HuH-7.5 (cell line): Measurements from ENCODE around the gene SPTB.
"Not testable (repeated sequence)": the region's sequence is repeated elsewhere in the genome, so short reads cannot be mapped to it uniquely, and the experiment has no call there.

Experiments
- DNase-seq: peaks from one replicate; pipeline ENCODE4 v3.0.0; 2011; ENCODE audit warnings: low spot score

The SPTB gene

DNA sequence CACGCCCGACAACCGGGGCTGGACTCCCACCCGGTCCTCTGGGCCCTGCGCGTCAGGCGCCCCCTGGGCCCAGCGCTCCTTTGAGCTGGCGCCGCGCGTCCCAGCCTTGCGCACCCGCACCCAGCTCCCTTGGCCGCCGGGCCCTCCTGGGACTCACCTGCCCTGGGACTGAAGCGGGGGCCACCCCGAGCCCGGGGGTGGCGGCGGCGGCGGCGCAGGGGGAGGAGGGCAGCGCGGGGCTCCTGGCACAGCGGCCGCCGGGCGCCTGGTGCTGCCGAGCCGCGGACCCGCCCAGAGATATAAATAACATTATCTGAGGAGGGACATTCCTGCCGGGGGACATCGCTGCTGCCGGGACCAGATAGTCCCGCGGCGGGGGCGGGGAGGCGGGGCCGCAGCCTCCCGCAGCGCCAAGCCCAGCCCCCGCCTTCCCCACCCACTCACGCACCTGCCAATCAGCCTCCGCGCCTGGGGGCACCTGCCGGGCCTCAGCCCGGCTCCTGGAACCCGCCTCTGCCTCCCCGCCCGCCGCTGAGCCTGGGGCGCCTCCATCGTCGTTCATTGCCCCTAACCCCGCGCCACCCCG, at the start of gene SPTB:
SPTB (minus strand) TSS at position 273 of the 586 bp plus-strand sequence. CDS start 56,813 bp downstream, outside the sequence.
- DNase-seq = peak; percentile 23

DNA sequence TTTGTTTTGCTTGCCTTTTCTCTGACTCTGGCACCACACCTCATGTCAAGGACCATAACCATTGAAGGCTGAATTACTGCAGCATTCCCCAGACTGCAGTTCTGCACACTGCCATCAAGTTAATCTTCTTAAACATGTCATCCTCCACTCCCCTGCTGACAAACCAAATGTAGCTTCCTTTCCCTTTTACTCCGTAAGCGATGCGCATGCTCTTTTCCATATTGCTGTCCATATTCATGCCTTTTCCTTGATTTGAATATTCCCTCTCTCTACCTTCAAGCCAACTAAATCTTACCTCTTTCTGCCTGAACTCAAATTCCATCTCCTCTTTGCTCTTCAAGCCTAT, 49.3 kb upstream of the SPTB start:
- no peak for DNase-seq

DNA sequence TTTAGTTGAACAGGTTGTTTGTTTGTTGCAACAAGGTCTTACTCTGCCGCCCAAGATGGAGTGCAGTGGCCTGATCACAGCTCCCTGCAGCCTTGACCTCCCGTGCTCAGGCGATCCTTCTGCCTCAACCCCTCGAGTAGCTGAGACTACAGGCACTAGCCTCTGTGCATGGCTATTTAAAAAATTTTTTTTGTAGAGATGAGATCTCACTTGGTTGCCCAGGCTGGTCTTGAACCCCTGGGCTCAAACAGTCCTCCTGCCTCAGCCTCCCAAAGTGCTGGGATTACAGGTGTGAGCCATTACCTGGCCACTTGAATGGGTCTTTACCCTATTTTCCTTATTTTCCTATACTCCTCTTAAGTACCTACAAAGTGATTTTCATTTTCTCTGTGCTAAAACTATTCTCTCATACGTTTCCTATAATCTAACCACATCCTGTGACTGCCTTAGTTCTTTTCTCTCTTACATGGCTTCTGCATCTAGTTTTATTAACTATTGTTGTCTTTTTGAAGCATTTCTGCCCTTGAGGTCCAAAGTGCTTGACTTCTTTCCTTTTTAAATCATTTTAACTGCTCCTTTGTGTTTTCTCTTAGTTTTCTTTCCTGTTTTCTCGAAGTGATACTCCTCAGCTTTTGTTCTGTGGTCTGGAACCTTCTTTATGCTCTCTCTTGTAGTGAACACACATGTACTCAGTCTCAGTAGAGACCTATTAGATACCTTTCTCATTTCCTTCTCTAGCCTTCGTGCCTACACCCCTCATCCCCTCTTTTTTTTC, 48.7 kb upstream of the SPTB start:
- DNase-seq = no peak

DNA sequence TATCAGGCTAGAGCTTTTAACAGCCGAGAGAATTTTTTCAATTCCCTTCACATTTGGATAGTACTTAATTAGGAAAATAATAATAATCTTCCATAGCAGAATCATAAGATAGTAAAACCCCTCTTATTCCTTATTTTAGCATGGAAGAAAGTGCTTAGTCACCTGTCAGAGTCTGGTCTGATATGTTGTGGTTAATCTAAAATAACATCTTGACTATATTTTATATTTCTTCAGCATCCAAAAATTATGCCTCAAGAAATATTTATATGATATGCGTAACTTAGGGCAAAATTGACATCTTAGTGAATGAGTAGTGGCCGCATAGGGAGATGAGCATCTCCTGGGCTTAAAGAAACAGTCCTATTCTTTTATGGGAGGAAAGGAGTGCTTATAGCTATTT, 47.3 kb upstream of the SPTB start:
- DNase-seq = no peak

DNA sequence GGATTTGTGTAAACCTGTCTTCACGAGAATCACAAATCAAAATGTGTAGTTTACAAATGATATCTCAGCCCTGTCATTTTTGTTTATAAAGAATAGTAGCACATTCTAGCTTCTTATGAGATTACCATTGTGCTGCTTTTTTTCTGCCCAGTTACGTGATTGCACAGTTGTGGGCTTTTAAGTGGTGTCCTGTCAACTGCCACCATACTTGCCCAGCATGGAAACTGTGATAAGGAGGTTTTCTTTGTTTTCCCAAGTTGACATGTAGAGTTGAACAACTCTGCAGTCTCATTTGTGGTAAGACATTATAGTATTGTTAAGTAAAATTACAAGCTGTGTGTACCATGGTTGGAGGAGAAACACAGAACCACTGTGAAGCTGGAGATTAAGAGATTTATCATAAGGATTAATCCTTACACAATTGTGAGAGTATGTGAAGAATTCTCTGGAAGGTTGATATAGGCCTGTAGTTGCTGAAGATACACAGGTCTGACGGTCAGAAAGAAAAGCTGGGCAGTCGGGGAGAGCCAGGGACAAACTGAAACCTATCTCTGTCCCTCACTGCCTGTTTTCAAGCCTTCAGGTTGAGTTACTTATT, 46.8 kb upstream of the SPTB start:
- no peak for DNase-seq

DNA sequence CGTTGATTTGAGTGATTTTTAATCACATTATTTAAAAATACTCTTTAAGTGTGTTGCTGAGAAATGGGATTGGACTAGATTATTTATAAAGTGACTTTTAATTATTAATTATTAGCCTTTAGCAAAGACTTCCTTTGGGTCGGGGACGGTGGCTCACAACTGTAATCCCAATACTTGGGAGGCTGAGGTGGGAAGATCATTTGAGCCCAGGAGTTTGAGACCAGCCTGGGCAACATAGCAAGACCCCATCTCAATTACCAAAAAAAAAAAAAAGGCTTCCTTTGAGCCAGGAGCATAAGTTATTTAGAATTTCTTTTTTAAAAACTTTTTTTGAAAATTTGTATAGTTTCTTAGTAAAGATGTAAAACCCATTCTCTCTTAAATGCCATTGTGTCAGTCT, 43.3 kb upstream of the SPTB start:
- no peak for DNase-seq

DNA sequence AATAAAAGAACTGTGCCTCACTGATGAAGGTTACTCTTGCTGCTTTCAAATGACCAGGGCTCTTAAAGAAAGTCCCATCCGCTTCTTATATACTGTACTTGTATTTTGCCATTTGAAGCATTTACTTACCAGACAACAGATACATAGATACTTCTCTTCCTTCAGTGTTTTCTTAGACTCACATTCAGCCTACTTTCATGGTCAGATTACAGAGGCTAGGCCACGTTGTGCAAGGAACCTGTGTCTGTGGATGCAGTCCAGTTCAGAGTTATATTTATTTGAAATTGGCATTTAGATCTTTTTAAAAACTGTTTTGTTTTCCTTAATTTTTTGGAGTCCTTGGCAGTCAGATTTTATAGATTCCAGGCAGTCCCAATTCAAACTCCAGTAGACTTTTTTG, 40.8 kb upstream of the SPTB start:
- DNase-seq = no peak

DNA sequence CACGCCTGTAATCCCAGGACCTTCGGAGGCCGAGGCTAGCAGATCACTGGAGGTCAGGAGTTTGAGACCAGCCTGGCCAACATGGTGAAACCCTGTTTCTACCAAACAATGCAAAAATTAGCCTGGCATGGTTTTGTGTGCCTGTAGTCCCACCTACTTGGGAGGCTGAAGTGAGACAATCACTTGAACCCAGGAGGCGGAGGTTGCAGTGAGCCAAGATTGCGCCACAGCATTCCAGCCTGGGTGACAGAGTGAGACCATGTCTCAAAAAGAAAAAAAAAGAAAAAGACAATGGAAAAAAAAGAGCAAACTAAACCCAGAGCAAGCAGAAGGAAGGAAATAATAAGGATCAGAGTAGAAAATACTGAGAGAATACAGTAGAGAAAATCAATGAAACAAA, 39.9 kb upstream of the SPTB start:
- DNase-seq = no peak

DNA sequence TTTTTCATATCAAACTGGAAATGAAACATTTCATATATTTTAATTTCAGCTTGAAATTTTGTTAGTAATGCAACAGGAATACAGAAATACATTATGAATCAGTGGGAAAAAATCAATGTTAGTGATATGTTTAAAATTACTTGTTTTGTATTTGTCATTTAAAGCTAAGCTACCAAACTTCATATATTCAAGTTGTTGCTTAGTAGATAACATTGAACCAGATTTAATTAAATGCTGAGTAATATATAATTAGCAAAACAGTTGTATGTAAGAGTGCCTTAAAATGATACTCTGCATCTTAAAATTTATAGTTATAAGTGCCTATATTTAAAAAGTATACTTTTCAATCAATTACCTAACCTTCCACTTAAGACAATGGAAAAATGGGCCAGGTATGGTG, 39.5 kb upstream of the SPTB start:
- DNase-seq = no peak

DNA sequence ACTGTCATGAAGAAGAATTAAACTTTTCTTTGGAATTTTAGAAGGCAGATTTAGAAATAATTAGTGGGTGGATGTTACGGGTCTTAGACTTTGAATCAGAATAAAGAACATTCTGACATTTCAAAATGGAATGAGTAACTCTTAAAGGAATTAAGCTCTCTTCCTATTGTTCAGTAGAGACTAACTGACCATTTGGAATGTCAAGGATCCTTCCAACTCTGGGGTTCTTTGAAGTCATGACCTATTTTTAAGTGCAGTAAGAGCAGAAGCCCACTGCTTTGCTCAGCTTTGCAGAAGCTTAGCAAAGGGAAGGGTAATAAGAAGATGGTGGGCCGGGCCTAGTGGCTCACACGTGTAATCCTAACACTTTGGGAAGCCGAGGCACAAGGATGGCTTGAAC, 38.5 kb upstream of the SPTB start:
- DNase-seq = no peak

DNA sequence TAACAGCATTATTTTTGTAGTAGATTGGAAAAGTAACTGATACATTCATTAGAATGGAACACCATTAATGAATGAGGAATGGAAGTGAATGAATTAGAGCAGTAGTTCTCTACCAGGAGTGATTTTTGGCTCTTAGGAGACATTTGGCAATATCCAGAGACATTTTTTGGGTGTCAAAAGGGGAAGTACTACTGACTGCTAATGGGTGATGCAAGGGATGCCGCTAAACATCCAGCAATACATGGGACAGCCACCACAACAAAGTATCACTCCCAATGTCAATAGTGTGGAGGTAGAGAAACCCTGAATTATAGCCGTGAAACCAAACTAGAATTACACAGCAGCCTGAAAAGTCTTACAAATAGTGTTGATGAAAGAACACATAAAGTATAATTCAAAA, 36.1 kb upstream of the SPTB start:
- no peak for DNase-seq

DNA sequence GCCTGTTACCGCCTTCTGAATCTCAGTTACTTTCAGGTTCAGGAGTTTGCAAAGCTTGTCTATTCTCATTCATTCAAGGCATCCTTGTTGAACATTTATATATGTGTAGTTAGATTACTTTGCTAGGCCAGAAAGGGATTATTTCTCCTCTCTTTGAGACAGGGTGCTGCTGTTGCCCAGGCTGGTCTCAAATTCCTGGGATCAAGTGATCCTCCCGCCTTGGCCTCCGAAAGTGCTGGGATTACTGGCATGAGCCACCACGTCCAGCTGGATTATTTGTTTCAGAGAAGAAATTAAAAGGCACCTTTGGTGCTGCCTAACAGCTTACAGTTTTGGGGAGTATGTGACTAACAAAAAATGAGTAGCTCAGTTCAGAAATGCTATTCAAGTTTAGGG, 35.3 kb upstream of the SPTB start:
- no peak for DNase-seq

- DNase-seq = peak; percentile 61
Observed at GRCh38 chr14:64914237-64915028, 34.7 kb upstream of the SPTB start, which contains the start of gene CHURC1. CHURC1 (plus strand) TSS chr14:64914455; CDS start chr14:64914496, 41 bp downstream.

- not testable (repeated sequence) for DNase-seq
Observed at GRCh38 chr14:64913477-64913876, 33.8 kb upstream of the SPTB start.

DNA sequence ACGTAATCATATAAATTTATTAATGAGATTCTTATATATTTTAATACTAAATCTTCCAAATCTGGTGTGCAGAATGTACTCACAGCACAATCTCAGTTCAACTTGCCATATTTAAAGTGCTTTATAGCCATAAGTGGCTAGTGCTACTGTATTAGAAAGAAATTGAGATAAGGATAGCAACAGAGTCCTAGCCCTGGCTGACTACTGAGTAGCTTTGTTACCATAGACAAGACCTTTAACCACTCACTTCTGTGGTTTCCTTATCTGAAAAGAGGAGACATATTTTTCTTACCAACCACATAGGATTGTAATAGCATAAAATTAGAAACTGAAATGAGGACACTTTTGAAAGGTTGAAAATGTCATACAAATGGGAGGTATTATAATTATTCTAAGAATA, 32.6 kb upstream of the SPTB start:
- no peak for DNase-seq

GRCh38 chr14:64910847-64911495, 31.3 kb upstream of the SPTB start:
- DNase-seq = no peak

DNA sequence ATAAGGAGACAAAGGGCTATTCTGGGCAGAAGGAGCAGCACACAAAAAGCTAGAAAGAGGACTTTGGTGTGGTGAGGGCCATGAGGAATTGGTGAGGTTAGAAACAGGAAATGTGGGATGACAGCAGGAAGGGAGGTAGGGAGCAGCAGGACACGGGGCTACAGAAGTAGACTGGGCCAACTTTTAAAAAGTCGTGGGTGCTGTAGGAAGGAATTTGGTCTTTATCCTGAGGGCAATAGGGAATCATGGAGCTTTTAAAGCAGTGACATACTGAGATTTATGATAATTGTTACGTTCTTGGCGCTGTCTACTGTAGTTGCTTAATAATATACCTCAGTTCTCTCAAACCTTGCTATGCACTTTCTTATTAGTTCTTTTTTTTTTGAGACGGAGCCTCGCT, 26.3 kb upstream of the SPTB start:
- no peak for DNase-seq

DNA sequence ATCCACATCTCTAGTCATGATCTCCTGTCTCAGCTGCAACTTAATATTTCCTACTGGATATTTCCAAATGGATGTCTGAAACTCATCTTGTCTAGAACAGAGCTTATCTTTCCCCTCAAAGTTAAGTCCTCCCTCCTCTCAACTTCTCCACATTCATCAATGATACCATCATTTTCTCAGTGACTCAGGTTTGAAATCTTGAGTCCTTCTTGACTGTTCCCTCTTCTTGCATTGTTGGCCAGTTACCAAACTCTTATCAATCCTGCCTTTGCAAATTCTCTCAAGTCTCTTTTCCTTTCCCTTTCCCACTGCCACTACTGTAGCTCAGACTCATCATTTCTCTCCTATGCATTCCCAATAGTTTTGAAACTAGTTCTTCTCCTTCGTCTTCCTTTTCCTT, 20.3 kb upstream of the SPTB start:
- no peak for DNase-seq

DNA sequence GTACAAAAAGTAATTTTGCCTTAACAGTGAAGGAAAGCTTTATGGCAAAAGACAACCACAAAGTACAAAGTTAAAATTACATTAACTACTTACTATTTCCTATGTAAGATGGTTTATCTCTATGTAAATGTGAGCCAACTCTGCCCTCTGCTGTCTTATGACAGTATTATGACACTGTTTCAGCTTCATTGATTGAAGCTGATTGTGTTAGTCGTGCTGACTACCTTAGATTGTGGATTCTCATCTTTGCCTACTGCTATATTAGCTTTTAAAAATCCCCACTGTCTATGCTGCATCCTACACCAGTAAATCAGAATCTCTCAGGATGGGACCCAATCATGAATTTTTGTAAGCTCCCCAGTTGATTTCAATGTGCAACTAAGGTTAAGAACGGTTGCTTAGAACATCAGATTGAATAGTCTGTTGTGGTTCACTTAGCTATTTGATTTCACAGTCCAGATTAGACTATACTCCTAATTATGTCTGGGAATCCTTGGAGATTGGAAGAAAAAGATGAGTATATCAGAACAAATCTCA, 12.2 kb upstream of the SPTB start:
- peak; percentile 25 for DNase-seq

- DNase-seq = no peak
Observed at GRCh38 chr14:64891173-64891838, 11.6 kb upstream of the SPTB start.

DNA sequence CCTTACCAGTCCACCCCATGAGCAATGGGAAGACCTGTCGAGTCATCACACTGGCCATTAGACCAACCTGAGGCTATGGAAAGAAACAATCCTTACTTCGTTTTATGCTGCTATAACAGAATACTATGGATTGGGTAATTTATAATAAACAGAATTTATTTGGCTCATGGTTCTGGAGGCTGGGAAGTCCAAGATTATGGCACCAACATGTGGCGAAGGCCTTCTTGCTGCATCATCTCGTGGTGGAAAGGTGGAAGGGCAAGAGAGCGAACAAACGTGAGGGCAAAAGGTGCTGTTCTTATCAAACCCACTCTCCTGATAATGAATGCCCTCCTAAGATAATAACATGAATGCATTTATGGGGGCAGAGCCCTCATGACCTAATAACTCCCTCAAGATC, 9.6 kb upstream of the SPTB start:
- no peak for DNase-seq
